Mesothelial cell of epicardium (in vitro differentiated cells): Measurements from ENCODE around the gene SLC51B. TPM values are rescaled to one million over a fixed set of nuclear protein-coding genes. Genes with fewer than 3 reads are reported as not detected.
A peak's percentile ranks its signal among the peaks of the same experiment; 100 is the strongest.

Source experiments
- DNase-seq, 2 experiments: peaks; one replicate each; pipeline ENCODE4 v3.0.0; 2021; ENCODE audit warnings: low spot score in 2 of 2; ENCODE audit not compliant: unreplicated experiment in 2 of 2
- H3K27ac Mint-ChIP-seq: 2 replicates; pipeline ENCODE4 v1.8.0; 2021; ENCODE audit warnings: mixed read lengths
- H3K27me3 Mint-ChIP-seq: 2 replicates; pipeline ENCODE4 v1.8.0; 2021; ENCODE audit warnings: low read depth, mixed read lengths
- H3K36me3 Mint-ChIP-seq: 2 replicates; pipeline ENCODE4 v1.8.0; 2021; ENCODE audit warnings: mixed read lengths
- H3K4me1 Mint-ChIP-seq: 2 replicates; pipeline ENCODE4 v1.8.0; 2021; ENCODE audit warnings: mixed read lengths
- H3K4me3 Mint-ChIP-seq: 2 replicates; pipeline ENCODE4 v1.8.0; 2021; ENCODE audit warnings: mild to moderate bottlenecking, moderate library complexity, mixed read lengths
- H3K9me3 Mint-ChIP-seq: 2 replicates; pipeline ENCODE4 v1.8.0; 2021; ENCODE audit warnings: mixed read lengths
- CTCF ChIP-seq: fragments of 200-600 bp; sonication (generic); IDR thresholded peaks from one replicate; pipeline ENCODE4 v1.5.0; 2021; ENCODE audit warnings: antibody characterized with exemption; ENCODE audit not compliant: unreplicated experiment
- total RNA-seq: library from RNA; stranded (reverse); gene quantifications from 3 replicates; pipeline ENCODE4 v1.2.1, GENCODE V29; 2021

Gene SLC51B
- total RNA-seq, 1 donor from 2014 or later = not detected

- DNase-seq = no peak
- TF ChIP-seq CTCF = no peak
- H3K27ac Mint-ChIP-seq = peak overlapping the region; percentile 3
- peaks cover 8% of the 10 kb centered on the region for H3K27me3 Mint-ChIP-seq
- no peaks in the 10 kb centered on the region for H3K9me3 Mint-ChIP-seq
- peak overlapping the region; percentile 71 for H3K4me3 Mint-ChIP-seq
- H3K36me3 Mint-ChIP-seq = peaks cover 13% of the 10 kb centered on the region
- H3K4me1 Mint-ChIP-seq = peaks cover 12% of the 10 kb centered on the region
Measured at GRCh38 chr15:65028338-65028737, 16.8 kb upstream of the SLC51B start.

GRCh38 chr15:65028921-65029735 is 16.1 kb upstream of the SLC51B start, which contains the start of gene MTFMT:
TSS of gene MTFMT (minus strand) at chr15:65029639. CDS start at chr15:65029613, 26 bp downstream.
- peak within 1 kb of the TSS; percentile 71 for H3K4me3 Mint-ChIP-seq
- H3K27ac Mint-ChIP-seq = peak within 1 kb of the TSS; percentile 3
- peaks cover 8% of the 10 kb centered on the region for H3K27me3 Mint-ChIP-seq
- DNase-seq = peak; percentile 84 to 88
- no peak for TF ChIP-seq CTCF
- no peaks in the 10 kb centered on the region for H3K9me3 Mint-ChIP-seq
- peaks cover 15% of the 10 kb centered on the region for H3K4me1 Mint-ChIP-seq
- H3K36me3 Mint-ChIP-seq = peaks cover 11% of the 10 kb centered on the region

GRCh38 chr15:65029736-65030208 is 15.4 kb upstream of the SLC51B start:
- Mint-ChIP-seq H3K27ac (no peak overlapping the region), H3K9me3 (no peaks in the 10 kb centered on the region), H3K27me3 (peaks cover 8% of the 10 kb centered on the region), H3K36me3 (peaks cover 7% of the 10 kb centered on the region), H3K4me1 (peaks cover 15% of the 10 kb centered on the region), H3K4me3 (peak overlapping the region; percentile 59)
- TF ChIP-seq CTCF = no peak
- no peak for DNase-seq

GRCh38 chr15:65032801-65033537 is 12.2 kb upstream of the SLC51B start:
- no peak for DNase-seq
- TF ChIP-seq CTCF = peak; percentile 55
- peaks cover 8% of the 10 kb centered on the region for H3K27me3 Mint-ChIP-seq
- no peak overlapping the region for H3K27ac Mint-ChIP-seq
- peaks cover 12% of the 10 kb centered on the region for H3K4me1 Mint-ChIP-seq
- H3K9me3 Mint-ChIP-seq = no peaks in the 10 kb centered on the region
- no peak overlapping the region for H3K4me3 Mint-ChIP-seq
- no peaks in the 10 kb centered on the region for H3K36me3 Mint-ChIP-seq

GRCh38 chr15:65033659-65034269 is 11.4 kb upstream of the SLC51B start:
- peaks cover 8% of the 10 kb centered on the region for H3K27me3 Mint-ChIP-seq
- no peaks in the 10 kb centered on the region for H3K36me3 Mint-ChIP-seq
- peaks cover 6% of the 10 kb centered on the region for H3K4me1 Mint-ChIP-seq
- TF ChIP-seq CTCF = no peak
- H3K9me3 Mint-ChIP-seq = no peaks in the 10 kb centered on the region
- DNase-seq = no peak
- H3K4me3 Mint-ChIP-seq = no peak overlapping the region
- H3K27ac Mint-ChIP-seq = no peak overlapping the region
